Naive thymus-derived CD4-positive, alpha-beta T cell (primary cell): ENCODE results near the gene OR52E5. TPM values are rescaled to one million over a fixed set of nuclear protein-coding genes. Genes with fewer than 3 reads are reported as not detected.

ENCODE experiments used
- ATAC-seq: fragments of 150-1000 bp; cut with Tn5 transposase; 2 replicates; pipeline ENCODE4 v1.10.0; 2021; ENCODE audit warnings: mild to moderate bottlenecking, moderate library complexity
- CTCF ChIA-PET: fragments of 350-600 bp; sonication (Branson Sonifier 250); formaldehyde crosslinking; loops from one replicate; lab custom pipeline; 2021; ENCODE audit warnings: antibody characterized with exemption; lab: Charles Lee
- POLR2A ChIA-PET: fragments of 350-600 bp; sonication (Branson Sonifier 250); formaldehyde crosslinking; loops from one replicate; lab custom pipeline; 2021; ENCODE audit warnings: antibody characterized with exemption, inconsistent platforms; lab: Charles Lee
- DNase-seq, 9 donors: peaks; one replicate each; pipeline versions ENCODE4 v3.0.0 to v3.0.0-alpha.2; 2020 to 2022; ENCODE audit warnings: mixed read lengths in 1 of 9
- H3K27ac ChIP-seq: one replicate; pipeline ENCODE4 v1.7.0; 2013; ENCODE audit warnings: mild to moderate bottlenecking, low read depth, low read length, moderate library complexity
- H3K27me3 ChIP-seq, 2 donors: one replicate each; pipeline ENCODE4 v1.7.0; 2013; ENCODE audit warnings: low read length in 2 of 2, mild to moderate bottlenecking in 2 of 2, moderate library complexity in 2 of 2; ENCODE audit not compliant: control insufficient read depth in 2 of 2, insufficient read depth in 2 of 2
- H3K36me3 ChIP-seq, 3 experiments: 1 replicate in 2 of 3; 2 replicates in 1 of 3; pipeline ENCODE4 v1.7.0; 2013; ENCODE audit warnings: low read length in 3 of 3, mild to moderate bottlenecking in 3 of 3, moderate library complexity in 1 of 3; ENCODE audit not compliant: insufficient read depth in 3 of 3, control insufficient read depth in 2 of 3
- H3K4me1 ChIP-seq, 2 donors: one replicate each; pipeline ENCODE4 v1.7.0; 2013; ENCODE audit warnings: low read length in 2 of 2, mild to moderate bottlenecking in 2 of 2, moderate library complexity in 1 of 2; ENCODE audit not compliant: control insufficient read depth in 2 of 2, insufficient read depth in 2 of 2
- H3K4me3 ChIP-seq: 2 replicates; pipeline ENCODE4 v1.7.0; 2013; ENCODE audit warnings: mild to moderate bottlenecking, low read length
- H3K9me3 ChIP-seq, 3 experiments: 1 replicate in 2 of 3; 2 replicates in 1 of 3; pipeline ENCODE4 v1.7.0; 2013; ENCODE audit warnings: low read length in 3 of 3; ENCODE audit not compliant: control insufficient read depth in 2 of 3
- H3K27ac Mint-ChIP-seq, 9 donors: one replicate each; pipeline ENCODE4 v1.8.0; 2020 to 2022; ENCODE audit warnings: mixed read lengths in 9 of 9, mild to moderate bottlenecking in 8 of 9, moderate library complexity in 5 of 9, inconsistent platforms in 2 of 9
- H3K27me3 Mint-ChIP-seq, 5 donors: one replicate each; pipeline ENCODE4 v1.8.0; 2021 to 2022; ENCODE audit warnings: mixed read lengths in 5 of 5, mild to moderate bottlenecking in 1 of 5
- H3K36me3 Mint-ChIP-seq, 5 donors: one replicate each; pipeline ENCODE4 v1.8.0; 2020 to 2022; ENCODE audit warnings: mixed read lengths in 5 of 5, mild to moderate bottlenecking in 3 of 5, inconsistent platforms in 1 of 5
- H3K4me1 Mint-ChIP-seq, 7 donors: one replicate each; pipeline ENCODE4 v1.8.0; 2020 to 2022; ENCODE audit warnings: mixed read lengths in 7 of 7, mild to moderate bottlenecking in 3 of 7, inconsistent platforms in 1 of 7
- H3K4me3 Mint-ChIP-seq, 10 donors: one replicate each; pipeline ENCODE4 v1.8.0; 2020 to 2022; ENCODE audit warnings: mild to moderate bottlenecking in 10 of 10, mixed read lengths in 10 of 10, moderate library complexity in 6 of 10, inconsistent platforms in 2 of 10
- H3K9me3 Mint-ChIP-seq, 11 donors: one replicate each; pipeline ENCODE4 v1.8.0; 2020 to 2022; ENCODE audit warnings: mixed read lengths in 11 of 11, mild to moderate bottlenecking in 4 of 11, inconsistent platforms in 1 of 11, moderate library complexity in 1 of 11
- intact Hi-C, 2 donors: fragments of 100-400 bp; cut with micrococcal nuclease; formaldehyde crosslinking; loops; one replicate each; pipeline ENCODE4 v1.15.1; 2023
- polyA plus RNA-seq, 2 donors: library from polyadenylated mRNA; unstranded; fragments of 300-500 nt; fragmentation: Illumina TruSeq; gene quantifications; one replicate each; pipeline ENCODE4 v1.2.3, GENCODE V29; 2021
- total RNA-seq, 6 experiments: library from RNA in 5 of 6; stranded (reverse) in 5 of 6; gene quantifications; 1 replicate in 5 of 6; 2 replicates in 1 of 6; pipeline ENCODE4 v1.2.3 and lab custom pipeline; 2021 to 2026

Gene OR52E5
- total and polyA plus RNA-seq, 7 experiments from 2014 or later, result not detected

DNA sequence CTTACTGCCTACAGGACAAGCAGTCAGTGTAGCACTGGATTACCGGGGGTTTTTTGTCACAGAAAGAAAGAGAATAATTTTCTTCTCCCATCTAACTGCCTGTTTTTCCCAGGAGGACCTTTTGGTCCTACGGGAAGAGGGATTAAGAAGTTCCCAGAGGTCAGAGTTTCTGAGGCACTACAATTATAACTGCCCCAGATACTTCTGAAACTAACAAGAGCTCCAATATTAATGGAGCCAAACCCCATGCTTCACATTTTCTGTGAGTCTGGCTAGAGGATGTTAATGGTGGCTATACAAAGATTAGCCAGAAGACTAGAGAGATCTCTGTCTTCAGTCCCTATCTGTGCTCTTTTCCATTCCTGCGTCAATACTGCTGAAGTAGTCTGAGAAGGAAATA is 48.9 kb downstream of the OR52E5 start, which contains the start of gene OR56A3:
TSS of gene OR56A3 (plus strand) at position 301 of the 400 bp plus-strand sequence. CDS start 5,096 bp downstream, outside the sequence.
- Histone ChIP-seq H3K27me3 (no peaks in the 10 kb centered on the region), H3K4me3 (no peak within 1 kb of the TSS), H3K27ac (no peak within 1 kb of the TSS), H3K36me3 (no peaks in the 10 kb centered on the region), H3K4me1 (no peaks in the 10 kb centered on the region), H3K9me3 (no peaks in the 10 kb centered on the region)
- Mint-ChIP-seq H3K27ac (no peak within 1 kb of the TSS), H3K27me3 (peaks cover 12 to 24% (median 18%) of the 10 kb centered on the region in 5 donors), H3K9me3 (peaks cover 0 to 4% (median 0%) of the 10 kb centered on the region in 11 donors), H3K4me1 (no peaks in the 10 kb centered on the region), H3K36me3 (no peaks in the 10 kb centered on the region), H3K4me3 (no peak within 1 kb of the TSS)
- intact Hi-C loops, result no loop called here
- DNase-seq, result no peak
- POLR2A ChIA-PET, result no interaction called here
- CTCF ChIA-PET, result no interaction called here
- no peak for ATAC-seq

Other genes with a start within 250 kb of the OR52E5 start
- gene TRIM5, start 208.1 kb upstream of the OR52E5 start, total RNA-seq, result 10 to 100 TPM; 16.9 to 36.8 (median 26.2) TPM
- 10 to 100 TPM; 10.3 to 10.5 TPM for gene TRIM5, start 208.1 kb upstream of the OR52E5 start, polyA plus RNA-seq
- gene TRIM22, start 203.4 kb upstream of the OR52E5 start, total RNA-seq, result 100 to 1,000 TPM; 229 to 340 (median 258) TPM
- 100 to 1,000 TPM; 121 to 184 TPM for gene TRIM22, start 203.4 kb upstream of the OR52E5 start, polyA plus RNA-seq
- 1 to 10 TPM in 1 of 5 experiments, under 1 TPM in 4; 0.19 to 1.4 (median 0.71) TPM for gene OR56B1, start 156.8 kb upstream of the OR52E5 start, total RNA-seq
- gene OR56B1, start 156.8 kb upstream of the OR52E5 start, polyA plus RNA-seq, result under 1 TPM in 1 of 2 donors, not detected in 1; 0.11 TPM
- gene OR52N4, start 139.0 kb upstream of the OR52E5 start, total RNA-seq, result 1 to 10 TPM; 1.0 to 2.8 (median 2.4) TPM
- gene OR52N4, start 139.0 kb upstream of the OR52E5 start, polyA plus RNA-seq, result under 1 TPM; 0.25 to 0.33 TPM
- gene OR52N5, start 109.9 kb upstream of the OR52E5 start, total RNA-seq, result not detected
- gene OR52N5, start 109.9 kb upstream of the OR52E5 start, polyA plus RNA-seq, result not detected
- not detected for gene OR52N1, start 101.9 kb upstream of the OR52E5 start, total RNA-seq
- gene OR52N1, start 101.9 kb upstream of the OR52E5 start, polyA plus RNA-seq, result not detected
- not detected for gene OR52N2, start 84.3 kb upstream of the OR52E5 start, total RNA-seq
- not detected for gene OR52N2, start 84.3 kb upstream of the OR52E5 start, polyA plus RNA-seq
- gene OR52E6, start 51.3 kb upstream of the OR52E5 start, total RNA-seq, result not detected
- not detected for gene OR52E6, start 51.3 kb upstream of the OR52E5 start, polyA plus RNA-seq
- not detected for gene OR52E8, start 35.5 kb upstream of the OR52E5 start, total RNA-seq
- not detected for gene OR52E8, start 35.5 kb upstream of the OR52E5 start, polyA plus RNA-seq
- not detected for gene OR52E4, start 12.6 kb upstream of the OR52E5 start, total RNA-seq
- not detected for gene OR52E4, start 12.6 kb upstream of the OR52E5 start, polyA plus RNA-seq
- gene OR56A3, start 49.0 kb downstream of the OR52E5 start, total RNA-seq, result not detected
- gene OR56A3, start 49.0 kb downstream of the OR52E5 start, polyA plus RNA-seq, result not detected
- gene OR56A5, start 75.3 kb downstream of the OR52E5 start, total RNA-seq, result not detected
- not detected for gene OR56A5, start 75.3 kb downstream of the OR52E5 start, polyA plus RNA-seq
- not detected for gene OR52L1, start 93.8 kb downstream of the OR52E5 start, total RNA-seq
- gene OR52L1, start 93.8 kb downstream of the OR52E5 start, polyA plus RNA-seq, result not detected
- gene OR56A4, start 113.7 kb downstream of the OR52E5 start, total RNA-seq, result under 1 TPM in 2 of 5 experiments, not detected in 3; 0.07 to 0.08 TPM
- gene OR56A4, start 113.7 kb downstream of the OR52E5 start, polyA plus RNA-seq, result not detected
- gene OR56A1, start 137.6 kb downstream of the OR52E5 start, total RNA-seq, result not detected
- not detected for gene OR56A1, start 137.6 kb downstream of the OR52E5 start, polyA plus RNA-seq
- not detected for gene OR56B4, start 214.5 kb downstream of the OR52E5 start, total RNA-seq
- gene OR56B4, start 214.5 kb downstream of the OR52E5 start, polyA plus RNA-seq, result not detected